SKM-1 (cell line): ENCODE measurements around the gene CSNK1D.
A peak's percentile ranks its signal among the peaks of the same experiment; 100 is the strongest.

Source experiments
- DNase-seq: peaks from one replicate; lab custom pipeline; 2025; ENCODE audit not compliant: unreplicated experiment; lab: John Stamatoyannopoulos, UW

CSNK1D gene

DNA sequence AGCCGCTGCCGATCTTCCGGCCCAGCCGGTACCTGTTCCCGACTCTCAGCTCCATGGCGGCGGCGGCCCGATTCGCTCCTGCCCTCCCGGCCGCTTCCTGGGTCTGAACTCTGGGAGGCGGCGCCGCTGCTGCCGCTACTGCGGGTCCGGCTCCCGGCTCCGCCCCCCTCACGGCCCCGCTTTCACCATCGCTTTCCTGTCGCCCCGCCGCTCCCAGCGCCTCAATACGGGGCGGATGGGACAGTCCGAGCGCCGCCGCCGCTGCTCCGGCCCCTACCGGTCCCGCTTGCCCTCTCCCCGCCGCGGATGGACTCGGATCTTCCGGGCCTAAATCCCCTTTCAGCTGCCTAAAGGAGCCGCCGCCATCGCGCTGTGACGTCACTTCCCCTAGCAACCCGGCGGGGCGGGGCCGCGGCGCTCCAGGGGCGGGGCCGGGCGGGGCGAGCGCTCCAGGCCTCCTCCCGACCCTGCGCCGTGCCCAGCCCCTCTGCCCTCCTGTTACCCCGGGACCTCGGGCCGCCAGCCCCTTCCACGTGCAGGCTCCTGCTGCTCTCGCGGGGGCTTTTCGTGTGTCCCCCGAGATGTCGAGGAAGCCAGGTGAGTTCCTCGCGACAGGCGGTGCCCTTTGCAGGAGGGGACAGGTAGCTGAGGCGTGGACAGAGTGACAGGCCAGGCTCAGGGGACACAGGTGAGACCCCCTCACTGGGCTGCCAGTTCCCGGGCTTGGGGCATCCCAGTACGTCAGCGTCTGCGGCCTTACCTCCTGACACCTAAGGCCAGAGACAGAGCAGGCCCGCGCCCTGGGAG lies at the start of gene CSNK1D:
Gene CSNK1D (minus strand): TSS at position 374 of the 807 bp plus-strand sequence. CDS start 319 bp downstream, at position 55.
- DNase-seq: peak; percentile 78

- no peak for DNase-seq
These were observed 49.3 kb upstream of the CSNK1D start for GRCh38 chr17:82322526-82323453.

- no peak for DNase-seq
These were observed 48.5 kb upstream of the CSNK1D start for GRCh38 chr17:82321947-82322466.

GRCh38 chr17:82320956-82321927 lies 47.7 kb upstream of the CSNK1D start:
- no peak for DNase-seq

DNA sequence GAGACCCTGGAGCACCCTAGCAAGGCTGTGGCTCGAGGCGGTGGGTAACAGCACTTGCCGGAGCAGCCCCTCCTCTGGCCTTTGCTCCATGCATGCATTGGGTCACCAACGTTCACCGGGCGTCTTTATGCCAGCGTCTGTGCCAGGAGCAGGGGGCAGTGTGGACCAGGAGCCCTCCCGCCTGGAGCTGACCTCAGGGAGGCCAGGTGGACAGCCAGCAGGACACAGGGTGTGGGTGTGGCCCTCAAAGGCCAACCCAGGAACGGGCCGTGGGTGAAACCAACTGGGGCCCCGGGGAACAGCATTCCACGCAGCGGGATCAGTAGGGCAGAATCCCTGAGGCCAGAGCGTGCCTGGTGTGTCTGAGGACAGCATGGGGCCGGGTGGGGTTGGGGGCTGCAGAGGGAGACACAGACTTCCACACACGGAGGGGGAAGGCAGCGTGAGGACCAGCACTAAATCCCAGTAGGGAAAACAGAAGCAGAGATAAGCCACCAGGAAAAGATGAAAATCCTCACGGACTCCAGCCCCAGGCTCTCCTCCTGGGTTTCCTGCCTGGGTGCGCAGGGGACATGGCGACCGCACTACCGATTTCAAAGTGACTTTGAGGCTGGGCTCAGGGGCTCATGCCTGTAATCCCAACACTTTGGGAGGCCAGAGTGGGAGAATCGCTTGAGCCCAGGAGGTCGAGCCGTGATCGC lies 46.8 kb upstream of the CSNK1D start:
- no peak for DNase-seq

- no peak for DNase-seq
These were observed 46.1 kb upstream of the CSNK1D start for GRCh38 chr17:82319619-82320062.

DNA sequence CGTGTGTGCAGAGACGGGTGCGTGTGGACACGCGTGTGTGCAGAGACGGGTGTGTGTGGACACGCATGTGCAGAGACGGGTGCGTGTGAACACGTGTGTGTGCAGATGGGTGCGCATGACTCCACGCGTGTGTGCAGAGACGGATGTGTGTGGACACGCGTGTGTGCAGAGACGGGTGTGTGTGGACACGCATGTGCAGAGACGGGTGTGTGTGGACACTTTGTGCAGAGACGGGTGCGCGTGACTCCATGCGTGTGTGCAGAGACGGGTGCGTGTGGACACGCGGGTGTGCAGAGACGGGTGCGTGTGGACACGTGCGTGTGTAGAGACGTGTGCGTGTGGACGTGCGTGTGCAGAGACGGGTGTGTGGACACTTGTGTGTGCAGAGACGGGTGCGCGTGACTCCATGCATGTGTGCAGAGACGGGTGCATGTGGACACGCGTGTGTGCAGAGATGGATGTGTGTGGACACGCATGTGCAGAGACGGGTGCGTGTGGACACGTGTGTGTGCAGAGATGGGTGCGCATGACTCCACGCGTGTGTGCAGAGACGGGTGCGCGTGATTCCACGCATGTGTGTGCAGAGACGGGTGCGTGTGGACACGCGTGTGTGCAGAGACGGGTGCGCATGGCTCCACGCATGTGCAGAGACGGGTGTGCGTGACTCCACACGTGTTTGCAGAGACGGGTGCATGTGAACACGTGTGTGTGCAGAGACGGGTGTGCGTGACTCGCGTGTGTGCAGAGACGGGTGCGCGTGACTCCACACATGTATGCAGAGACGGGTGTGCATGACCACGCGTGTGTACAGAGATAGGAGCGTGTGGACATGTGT lies 45.5 kb upstream of the CSNK1D start:
- no peak for DNase-seq

- DNase-seq: no peak
These were observed 44.6 kb upstream of the CSNK1D start for GRCh38 chr17:82318169-82318498.

DNA sequence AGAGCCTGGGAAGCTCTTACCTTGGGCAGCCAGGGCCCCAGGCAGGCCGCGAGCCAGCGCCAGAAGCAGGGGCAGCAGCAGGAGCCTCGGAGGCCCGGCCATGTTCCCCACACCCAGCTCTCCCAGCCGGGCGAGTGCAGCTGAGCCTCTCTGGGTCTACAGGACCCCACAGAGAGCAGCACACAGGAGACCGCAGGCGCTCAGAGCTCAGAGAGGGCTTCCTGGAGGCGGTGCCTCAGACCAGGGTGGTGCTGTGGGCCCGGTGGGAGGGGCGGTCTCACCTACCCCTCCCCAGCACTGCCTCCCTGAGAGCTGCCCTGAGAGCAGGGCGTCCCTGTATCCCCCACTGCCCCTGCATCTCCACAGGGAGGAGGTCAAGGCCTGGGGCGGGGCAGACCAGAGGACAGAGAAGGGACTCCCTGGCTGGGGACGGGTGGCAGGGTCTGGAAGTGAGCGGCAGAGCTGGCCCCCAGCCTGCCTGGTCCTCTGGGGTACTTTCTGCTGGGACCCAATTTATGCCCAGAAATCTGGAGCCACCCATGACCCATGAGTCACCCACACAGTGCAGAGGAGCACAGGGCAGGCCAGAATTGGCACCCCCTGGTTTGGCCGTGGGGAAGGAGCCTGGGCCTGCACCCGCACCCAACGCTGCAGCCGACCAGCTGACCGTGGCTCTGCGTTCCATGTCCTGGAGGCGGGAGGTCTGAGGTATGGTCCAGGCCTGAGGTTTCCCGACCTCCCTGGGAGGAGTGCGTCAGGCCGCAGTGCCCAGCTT lies 44.1 kb upstream of the CSNK1D start, which contains the start of gene CD7:
Gene CD7 (minus strand): TSS at position 215 of the 775 bp plus-strand sequence. CDS start 113 bp downstream, at position 102.
- no peak for DNase-seq

GRCh38 chr17:82316651-82317393 lies 43.3 kb upstream of the CSNK1D start:
- no peak for DNase-seq

DNA sequence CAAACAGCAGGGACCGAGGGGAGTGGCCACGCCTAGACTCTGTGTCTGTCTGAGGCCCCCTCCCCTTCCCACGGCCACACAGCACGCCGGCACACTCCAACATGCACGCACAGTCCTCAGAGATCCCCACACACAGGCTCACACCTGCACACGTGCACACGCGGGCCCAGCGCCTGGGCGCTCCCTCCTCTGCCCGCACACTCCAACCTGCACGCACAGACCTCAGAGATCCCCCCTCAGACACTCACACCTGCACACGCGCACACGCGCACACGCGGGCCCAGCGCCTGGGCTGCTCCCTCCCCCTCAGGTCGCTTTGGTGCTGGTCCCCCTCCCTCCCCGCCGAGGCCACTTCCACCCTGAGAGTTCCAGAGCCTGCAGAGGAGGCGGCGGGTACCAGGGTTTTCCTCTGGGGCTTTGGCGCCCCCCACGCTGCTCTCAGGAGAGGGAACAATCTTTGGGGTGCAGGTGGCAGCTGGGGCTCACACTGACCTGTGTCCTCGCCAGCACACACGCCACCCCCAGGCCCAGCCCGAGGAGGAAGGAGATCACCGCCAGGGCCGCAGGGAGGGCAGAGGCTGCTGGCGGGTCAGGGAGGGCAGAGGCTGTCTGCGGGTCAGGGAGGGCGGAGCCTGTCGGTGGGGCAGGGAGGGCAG lies 42.3 kb upstream of the CSNK1D start:
- no peak for DNase-seq

DNA sequence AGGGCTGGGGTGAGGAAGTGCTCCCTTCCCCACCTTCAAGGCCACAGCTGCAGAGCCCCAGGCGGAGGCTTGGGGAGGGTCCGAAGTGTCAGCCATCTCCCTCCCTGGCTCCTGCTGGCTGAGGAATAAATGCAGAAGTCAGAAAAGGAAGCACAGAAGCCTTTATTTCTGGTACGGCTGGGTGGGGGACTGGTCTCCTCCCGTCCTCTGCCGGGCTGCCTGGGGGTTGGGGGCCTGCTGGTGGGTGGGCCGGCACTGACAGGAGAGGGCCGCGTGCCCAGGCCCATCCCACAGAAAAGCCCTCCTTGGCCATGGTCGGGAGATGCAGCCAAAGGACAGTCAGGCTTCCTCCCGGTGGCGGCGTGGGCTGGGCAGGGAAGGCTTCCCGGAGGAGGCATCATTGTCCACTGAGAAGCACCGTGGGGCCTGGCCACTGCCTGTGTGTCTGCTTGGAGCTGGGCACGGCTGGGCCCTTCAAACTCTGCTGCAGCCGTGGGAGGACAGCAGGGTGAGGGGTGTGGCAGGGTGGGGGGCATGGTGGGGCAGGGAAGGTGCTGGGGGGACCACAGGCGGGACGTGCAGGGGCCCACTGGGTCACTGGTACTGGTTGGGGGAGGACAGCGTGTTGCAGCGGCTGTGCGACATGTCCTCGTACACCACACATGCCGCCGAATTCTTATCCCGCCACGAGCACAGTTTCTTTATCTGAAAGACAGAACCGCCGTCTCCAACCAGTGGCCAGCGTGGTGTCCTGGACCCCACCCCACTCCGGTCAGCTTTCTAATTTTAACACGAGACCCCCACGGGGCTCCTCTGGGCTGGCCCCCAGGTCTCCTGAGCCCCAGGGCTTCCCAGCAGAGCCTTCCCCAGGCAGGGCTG lies 41.5 kb upstream of the CSNK1D start:
- DNase-seq: peak; percentile 48

- no peak for DNase-seq
These were observed 40.7 kb upstream of the CSNK1D start for GRCh38 chr17:82314012-82314726.

GRCh38 chr17:82313195-82314011 lies 39.9 kb upstream of the CSNK1D start:
- DNase-seq: no peak
